K562 (cell line): Measurements from ENCODE around the gene TRNAU1AP. TPM values are rescaled to one million over a fixed set of nuclear protein-coding genes. Genes with fewer than 3 reads are reported as not detected.

Experiments
- EWSR1 ChIP-seq: fragments of 450-650 bp; IDR thresholded peaks from 2 replicates; pipeline ENCODE4 v1.6.1; 2018; ENCODE audit warnings: borderline replicate concordance, mild to moderate bottlenecking, low read depth, moderate library complexity; ENCODE audit not compliant: partially characterized antibody
- FOXJ3 ChIP-seq: sonication (generic); formaldehyde crosslinking; IDR thresholded peaks from 2 replicates; pipeline ENCODE4 v1.4.0; 2020; ENCODE audit warnings: mild to moderate bottlenecking, missing genetic modification reagents
- HMGN3 ChIP-seq: IDR thresholded peaks from 2 replicates; pipeline ENCODE4 v1.6.1; 2011; ENCODE audit warnings: borderline replicate concordance, low read depth, mild to moderate bottlenecking, mixed read lengths, low read length; ENCODE audit not compliant: insufficient read length; ENCODE audit errors: extremely low read depth
- KDM1A ChIP-seq, 2 experiments: fragments of 450-650 bp; IDR thresholded peaks; 2 replicates each; pipeline ENCODE4 v1.6.1; 2016; ENCODE audit warnings: mild to moderate bottlenecking in 2 of 2
- MYBL2 ChIP-seq, 2 experiments: fragments of 450-650 bp in 1 of 2; sonication (generic) in 1 of 2; formaldehyde crosslinking in 1 of 2; IDR thresholded peaks; 2 replicates each; pipeline versions ENCODE4 v1.6.1 to v1.8.1; 2017 to 2022; ENCODE audit warnings: borderline replicate concordance in 1 of 2, inconsistent platforms in 1 of 2, low read depth in 1 of 2, mild to moderate bottlenecking in 1 of 2, missing genetic modification reagents in 1 of 2, moderate library complexity in 1 of 2
- NFRKB ChIP-seq: fragments of 450-650 bp; IDR thresholded peaks from 2 replicates; pipeline ENCODE4 v1.6.1; 2016; ENCODE audit warnings: low read depth
- NR3C1 ChIP-seq: sonication (generic); formaldehyde crosslinking; IDR thresholded peaks from 2 replicates; pipeline ENCODE4 v1.8.1; 2022; ENCODE audit warnings: missing genetic modification reagents
- RFX7 ChIP-seq: fragments of 250-450 bp; sonication (Bioruptor Pico); IDR thresholded peaks from 2 replicates; pipeline ENCODE4 v1.5.1; 2021; ENCODE audit warnings: mild to moderate bottlenecking
- SRSF9 ChIP-seq: fragments of 200-400 bp; formaldehyde crosslinking; IDR thresholded peaks from 2 replicates; pipeline ENCODE4 v1.6.1; 2017; ENCODE audit warnings: low read depth, low read length, borderline replicate concordance
- TAF7 ChIP-seq: fragments of 450-650 bp; IDR thresholded peaks from 2 replicates; pipeline ENCODE4 v1.6.1; 2016; ENCODE audit warnings: missing genetic modification characterization, missing compliant biosample characterization
- ZNF174 ChIP-seq: fragments of 250-450 bp; sonication (Bioruptor Pico); IDR thresholded peaks from 2 replicates; pipeline ENCODE4 v1.4.0; 2020; ENCODE audit warnings: mild to moderate bottlenecking
- polyA plus RNA-seq, 8 experiments: library from polyadenylated mRNA; depleted of rRNA in 4 of 8; stranded (reverse) in 5 of 8; unstranded in 3 of 8; fragments of >200 nt; fragmentation: Nextera tagmentation in 2 of 8; fragmentation: Illumina TruSeq in 1 of 8; extraction: Ambion mirVana in 2 of 8; extraction: Trizol in 1 of 8; gene quantifications; 2 replicates each; pipeline versions ENCODE4 v1.2.1 to v1.2.3, GENCODE V29; 2011 to 2014; ENCODE audit warnings: inconsistent platforms in 1 of 8, missing spikeins in 1 of 8
- total RNA-seq, 7 experiments: library from RNA; depleted of rRNA in 6 of 7; stranded (reverse); fragments of >200 nt in 6 of 7; fragmentation: Illumina TruSeq in 2 of 7; extraction: Trizol in 2 of 7; gene quantifications; 2 replicates each; pipeline versions ENCODE4 v1.2.1 to v1.2.3, GENCODE V29; 2011 to 2021; ENCODE audit warnings: low replicate concordance in 1 of 7
- TF ChIP-seq, protein P1 (sequence below): fragments of 150-350 bp; conservative IDR thresholded peaks from 2 replicates; pipeline ENCODE4 v1.6.1; 2014; ENCODE audit warnings: low read length
- TF ChIP-seq, protein P2 (sequence below): sonication (generic); formaldehyde crosslinking; IDR thresholded peaks from 2 replicates; pipeline ENCODE4 v1.8.0; 2022; ENCODE audit warnings: mild to moderate bottlenecking, missing genetic modification reagents
- TF ChIP-seq, protein P3 (sequence below): fragments of 250-450 bp; sonication (Bioruptor Pico); IDR thresholded peaks from 2 replicates; pipeline ENCODE4 v1.5.0; 2022; ENCODE audit warnings: mild to moderate bottlenecking
- TF ChIP-seq, protein P4 (sequence below): fragments of 250-450 bp; sonication (Bioruptor Pico); IDR thresholded peaks from 2 replicates; pipeline ENCODE4 v1.6.1; 2021; ENCODE audit warnings: mild to moderate bottlenecking
- TF ChIP-seq, protein P5 (sequence below): sonication (generic); formaldehyde crosslinking; IDR thresholded peaks from 2 replicates; pipeline ENCODE4 v1.8.0; 2022; ENCODE audit warnings: missing genetic modification reagents, mild to moderate bottlenecking, borderline replicate concordance

Gene TRNAU1AP
- total and polyA plus RNA-seq, 9 of the 15 experiments (the other 6 are each of a cell fraction or from before 2014, with no cell fraction given): 34.9 to 110 (median 46.3) TPM

DNA sequence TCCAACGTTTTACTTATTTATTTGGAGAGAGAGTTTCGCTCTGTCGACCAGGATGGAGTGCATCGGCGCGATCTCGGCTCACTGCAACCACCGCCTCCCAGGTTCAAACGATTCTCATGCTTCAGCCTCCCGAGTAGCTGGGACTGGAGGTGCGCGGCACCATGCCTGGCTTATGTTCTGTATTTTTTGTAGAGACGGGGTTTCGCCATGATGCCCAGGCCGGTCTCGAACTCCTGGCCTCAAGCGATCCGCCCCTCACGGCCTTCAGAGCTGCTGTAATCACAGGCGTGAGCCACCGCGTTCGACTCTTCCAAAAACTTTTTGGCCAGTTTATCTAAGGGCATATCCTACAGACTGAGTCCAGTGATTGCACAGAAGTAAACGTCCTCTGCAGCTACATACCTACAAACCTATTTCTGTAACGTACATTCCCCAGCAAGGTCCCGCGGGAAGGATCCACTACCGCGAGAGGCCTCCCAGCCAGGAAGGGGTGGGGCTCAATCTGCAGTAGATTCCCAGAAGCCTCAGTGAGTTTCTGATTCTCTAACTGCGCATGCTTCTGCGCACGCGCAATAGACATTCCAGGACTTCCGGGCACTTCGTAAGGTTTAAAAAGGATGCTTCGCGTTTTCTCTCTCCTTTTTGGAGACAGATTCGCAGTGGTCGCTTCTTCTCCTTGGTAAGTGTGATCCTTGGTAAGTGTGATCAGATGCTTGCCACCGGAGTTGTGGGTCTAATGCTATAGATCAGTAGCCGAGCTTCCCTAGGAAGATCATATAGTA, 47.3 kb upstream of the TRNAU1AP start, which contains the start of gene RCC1 (continued):
- TF ChIP-seq, protein P1, sequence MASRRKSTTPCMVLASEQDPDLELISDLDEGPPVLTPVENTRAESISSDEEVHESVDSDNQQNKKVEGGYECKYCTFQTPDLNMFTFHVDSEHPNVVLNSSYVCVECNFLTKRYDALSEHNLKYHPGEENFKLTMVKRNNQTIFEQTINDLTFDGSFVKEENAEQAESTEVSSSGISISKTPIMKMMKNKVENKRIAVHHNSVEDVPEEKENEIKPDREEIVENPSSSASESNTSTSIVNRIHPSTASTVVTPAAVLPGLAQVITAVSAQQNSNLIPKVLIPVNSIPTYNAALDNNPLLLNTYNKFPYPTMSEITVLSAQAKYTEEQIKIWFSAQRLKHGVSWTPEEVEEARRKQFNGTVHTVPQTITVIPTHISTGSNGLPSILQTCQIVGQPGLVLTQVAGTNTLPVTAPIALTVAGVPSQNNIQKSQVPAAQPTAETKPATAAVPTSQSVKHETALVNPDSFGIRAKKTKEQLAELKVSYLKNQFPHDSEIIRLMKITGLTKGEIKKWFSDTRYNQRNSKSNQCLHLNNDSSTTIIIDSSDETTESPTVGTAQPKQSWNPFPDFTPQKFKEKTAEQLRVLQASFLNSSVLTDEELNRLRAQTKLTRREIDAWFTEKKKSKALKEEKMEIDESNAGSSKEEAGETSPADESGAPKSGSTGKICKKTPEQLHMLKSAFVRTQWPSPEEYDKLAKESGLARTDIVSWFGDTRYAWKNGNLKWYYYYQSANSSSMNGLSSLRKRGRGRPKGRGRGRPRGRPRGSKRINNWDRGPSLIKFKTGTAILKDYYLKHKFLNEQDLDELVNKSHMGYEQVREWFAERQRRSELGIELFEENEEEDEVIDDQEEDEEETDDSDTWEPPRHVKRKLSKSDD: peak; percentile 95
- TF ChIP-seq KDM1A (IDR thresholded peaks at IDR 0.05): peak in 1 of 2 experiments; percentile 45; a peak in 2 of 4 replicates
- no peak; the same call in 1 of the 2 replicates for TF ChIP-seq MYBL2 (IDR thresholded peaks at IDR 0.05; ENCODE audit: low read depth)
- no peak for TF ChIP-seq MYBL2 (CRISPR knock-in tag; IDR thresholded peaks at IDR 0.05; ENCODE audit: borderline replicate concordance)
- no peak for TF ChIP-seq ZNF174 (CRISPR knock-in tag)
- TF ChIP-seq HMGN3: no peak
- TF ChIP-seq TAF7 (tag): peak; percentile 97
- TF ChIP-seq FOXJ3 (CRISPR knock-in tag): no peak
- no peak for TF ChIP-seq EWSR1
- TF ChIP-seq, protein P2, sequence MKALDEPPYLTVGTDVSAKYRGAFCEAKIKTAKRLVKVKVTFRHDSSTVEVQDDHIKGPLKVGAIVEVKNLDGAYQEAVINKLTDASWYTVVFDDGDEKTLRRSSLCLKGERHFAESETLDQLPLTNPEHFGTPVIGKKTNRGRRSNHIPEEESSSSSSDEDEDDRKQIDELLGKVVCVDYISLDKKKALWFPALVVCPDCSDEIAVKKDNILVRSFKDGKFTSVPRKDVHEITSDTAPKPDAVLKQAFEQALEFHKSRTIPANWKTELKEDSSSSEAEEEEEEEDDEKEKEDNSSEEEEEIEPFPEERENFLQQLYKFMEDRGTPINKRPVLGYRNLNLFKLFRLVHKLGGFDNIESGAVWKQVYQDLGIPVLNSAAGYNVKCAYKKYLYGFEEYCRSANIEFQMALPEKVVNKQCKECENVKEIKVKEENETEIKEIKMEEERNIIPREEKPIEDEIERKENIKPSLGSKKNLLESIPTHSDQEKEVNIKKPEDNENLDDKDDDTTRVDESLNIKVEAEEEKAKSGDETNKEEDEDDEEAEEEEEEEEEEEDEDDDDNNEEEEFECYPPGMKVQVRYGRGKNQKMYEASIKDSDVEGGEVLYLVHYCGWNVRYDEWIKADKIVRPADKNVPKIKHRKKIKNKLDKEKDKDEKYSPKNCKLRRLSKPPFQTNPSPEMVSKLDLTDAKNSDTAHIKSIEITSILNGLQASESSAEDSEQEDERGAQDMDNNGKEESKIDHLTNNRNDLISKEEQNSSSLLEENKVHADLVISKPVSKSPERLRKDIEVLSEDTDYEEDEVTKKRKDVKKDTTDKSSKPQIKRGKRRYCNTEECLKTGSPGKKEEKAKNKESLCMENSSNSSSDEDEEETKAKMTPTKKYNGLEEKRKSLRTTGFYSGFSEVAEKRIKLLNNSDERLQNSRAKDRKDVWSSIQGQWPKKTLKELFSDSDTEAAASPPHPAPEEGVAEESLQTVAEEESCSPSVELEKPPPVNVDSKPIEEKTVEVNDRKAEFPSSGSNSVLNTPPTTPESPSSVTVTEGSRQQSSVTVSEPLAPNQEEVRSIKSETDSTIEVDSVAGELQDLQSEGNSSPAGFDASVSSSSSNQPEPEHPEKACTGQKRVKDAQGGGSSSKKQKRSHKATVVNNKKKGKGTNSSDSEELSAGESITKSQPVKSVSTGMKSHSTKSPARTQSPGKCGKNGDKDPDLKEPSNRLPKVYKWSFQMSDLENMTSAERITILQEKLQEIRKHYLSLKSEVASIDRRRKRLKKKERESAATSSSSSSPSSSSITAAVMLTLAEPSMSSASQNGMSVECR: no peak
- TF ChIP-seq SRSF9: no peak
- TF ChIP-seq, protein P3, sequence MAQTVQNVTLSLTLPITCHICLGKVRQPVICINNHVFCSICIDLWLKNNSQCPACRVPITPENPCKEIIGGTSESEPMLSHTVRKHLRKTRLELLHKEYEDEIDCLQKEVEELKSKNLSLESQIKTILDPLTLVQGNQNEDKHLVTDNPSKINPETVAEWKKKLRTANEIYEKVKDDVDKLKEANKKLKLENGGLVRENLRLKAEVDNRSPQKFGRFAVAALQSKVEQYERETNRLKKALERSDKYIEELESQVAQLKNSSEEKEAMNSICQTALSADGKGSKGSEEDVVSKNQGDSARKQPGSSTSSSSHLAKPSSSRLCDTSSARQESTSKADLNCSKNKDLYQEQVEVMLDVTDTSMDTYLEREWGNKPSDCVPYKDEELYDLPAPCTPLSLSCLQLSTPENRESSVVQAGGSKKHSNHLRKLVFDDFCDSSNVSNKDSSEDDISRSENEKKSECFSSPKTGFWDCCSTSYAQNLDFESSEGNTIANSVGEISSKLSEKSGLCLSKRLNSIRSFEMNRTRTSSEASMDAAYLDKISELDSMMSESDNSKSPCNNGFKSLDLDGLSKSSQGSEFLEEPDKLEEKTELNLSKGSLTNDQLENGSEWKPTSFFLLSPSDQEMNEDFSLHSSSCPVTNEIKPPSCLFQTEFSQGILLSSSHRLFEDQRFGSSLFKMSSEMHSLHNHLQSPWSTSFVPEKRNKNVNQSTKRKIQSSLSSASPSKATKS (CRISPR knock-in tag): peak; percentile 12; the same call in 1 of the 2 replicates
- no peak for TF ChIP-seq NR3C1 (CRISPR knock-in tag)
- TF ChIP-seq, protein P4, sequence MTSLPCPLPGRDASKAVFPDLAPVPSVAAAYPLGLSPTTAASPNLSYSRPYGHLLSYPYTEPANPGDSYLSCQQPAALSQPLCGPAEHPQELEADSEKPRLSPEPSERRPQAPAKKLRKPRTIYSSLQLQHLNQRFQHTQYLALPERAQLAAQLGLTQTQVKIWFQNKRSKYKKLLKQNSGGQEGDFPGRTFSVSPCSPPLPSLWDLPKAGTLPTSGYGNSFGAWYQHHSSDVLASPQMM (CRISPR knock-in tag): no peak
- TF ChIP-seq, protein P5, sequence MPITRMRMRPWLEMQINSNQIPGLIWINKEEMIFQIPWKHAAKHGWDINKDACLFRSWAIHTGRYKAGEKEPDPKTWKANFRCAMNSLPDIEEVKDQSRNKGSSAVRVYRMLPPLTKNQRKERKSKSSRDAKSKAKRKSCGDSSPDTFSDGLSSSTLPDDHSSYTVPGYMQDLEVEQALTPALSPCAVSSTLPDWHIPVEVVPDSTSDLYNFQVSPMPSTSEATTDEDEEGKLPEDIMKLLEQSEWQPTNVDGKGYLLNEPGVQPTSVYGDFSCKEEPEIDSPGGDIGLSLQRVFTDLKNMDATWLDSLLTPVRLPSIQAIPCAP (CRISPR knock-in tag): no peak
- no peak for TF ChIP-seq RFX7
- peak; percentile 82 for TF ChIP-seq NFRKB
